ENCODE data around the gene AURKB. TPM values are rescaled to one million over a fixed set of nuclear protein-coding genes. Genes with fewer than 3 reads are reported as not detected.

The AURKB gene
- total and polyA plus RNA-seq, 2 of the 13 experiments (the other 11 are each of a cell fraction or from before 2014, with no cell fraction given): 29.5 to 75.3 TPM

- TF ChIP-seq THAP9 (CRISPR knock-in tag; IDR thresholded peaks at IDR 0.05; ENCODE audit: borderline replicate concordance) (no peak), AGO1 (IDR thresholded peaks at IDR 0.05; ENCODE audit: low read depth, low read length, poor library complexity, severe bottlenecking) (no peak), ATF6 (CRISPR knock-in tag; conservative IDR thresholded peaks at IDR 0.05) (peak; percentile 94; the same call in 1 of the 2 replicates), PAX8 (CRISPR knock-in tag; IDR thresholded peaks at IDR 0.05; ENCODE audit: borderline replicate concordance) (no peak), ATM (IDR thresholded peaks at IDR 0.05; ENCODE audit: borderline replicate concordance) (no peak), HNRNPLL (IDR thresholded peaks at IDR 0.05; ENCODE audit: low read depth, low read length, poor library complexity, severe bottlenecking) (no peak), ZNF83 (CRISPR knock-in tag; IDR thresholded peaks at IDR 0.05; ENCODE audit: borderline replicate concordance) (no peak), KLF15 (CRISPR knock-in tag; IDR thresholded peaks at IDR 0.05; ENCODE audit: borderline replicate concordance) (no peak), PPARG (CRISPR knock-in tag; conservative IDR thresholded peaks at IDR 0.05) (peak; percentile 91), ZBTB8A (CRISPR knock-in tag; IDR thresholded peaks at IDR 0.05; ENCODE audit: borderline replicate concordance, low read depth) (no peak), ZXDC (CRISPR knock-in tag; IDR thresholded peaks at IDR 0.05) (peak; percentile 84; the same call in 1 of the 2 replicates), YY1 (IDR thresholded peaks at IDR 0.05; ENCODE audit: insufficient read depth, insufficient replicate concordance, low read depth, low read length) (peak; percentile 59), ATF1 (CRISPR knock-in tag; IDR thresholded peaks at IDR 0.05) (peak; percentile 80), KLF9 (CRISPR knock-in tag; IDR thresholded peaks at IDR 0.05; ENCODE audit: low read depth) (peak; percentile 95), SP4 (CRISPR knock-in tag; IDR thresholded peaks at IDR 0.05) (peak; percentile 83), RBFOX2 (IDR thresholded peaks at IDR 0.05; ENCODE audit: low read depth, low read length) (peak; percentile 97), PAF1 (CRISPR knock-in tag; IDR thresholded peaks at IDR 0.05) (peak; percentile 84; the same call in 1 of the 2 replicates), ZNF33A (CRISPR knock-in tag; IDR thresholded peaks at IDR 0.05; ENCODE audit: borderline replicate concordance) (no peak), SAFB2 (CRISPR knock-in tag; IDR thresholded peaks at IDR 0.05; ENCODE audit: borderline replicate concordance, low read depth) (peak; percentile 58; the same call in 1 of the 2 replicates), NFIB (CRISPR knock-in tag; IDR thresholded peaks at IDR 0.05; ENCODE audit: borderline replicate concordance) (no peak), NAIF1 (CRISPR knock-in tag; IDR thresholded peaks at IDR 0.05; ENCODE audit: borderline replicate concordance) (peak; percentile 60; the same call in 1 of the 2 replicates)
Measured at GRCh38 chr17:8173056-8173870, 37.1 kb downstream of the AURKB start (continued).

All from HepG2 (cell line).